ENCODE results near the gene GNG12.

The GNG12 gene

DNA sequence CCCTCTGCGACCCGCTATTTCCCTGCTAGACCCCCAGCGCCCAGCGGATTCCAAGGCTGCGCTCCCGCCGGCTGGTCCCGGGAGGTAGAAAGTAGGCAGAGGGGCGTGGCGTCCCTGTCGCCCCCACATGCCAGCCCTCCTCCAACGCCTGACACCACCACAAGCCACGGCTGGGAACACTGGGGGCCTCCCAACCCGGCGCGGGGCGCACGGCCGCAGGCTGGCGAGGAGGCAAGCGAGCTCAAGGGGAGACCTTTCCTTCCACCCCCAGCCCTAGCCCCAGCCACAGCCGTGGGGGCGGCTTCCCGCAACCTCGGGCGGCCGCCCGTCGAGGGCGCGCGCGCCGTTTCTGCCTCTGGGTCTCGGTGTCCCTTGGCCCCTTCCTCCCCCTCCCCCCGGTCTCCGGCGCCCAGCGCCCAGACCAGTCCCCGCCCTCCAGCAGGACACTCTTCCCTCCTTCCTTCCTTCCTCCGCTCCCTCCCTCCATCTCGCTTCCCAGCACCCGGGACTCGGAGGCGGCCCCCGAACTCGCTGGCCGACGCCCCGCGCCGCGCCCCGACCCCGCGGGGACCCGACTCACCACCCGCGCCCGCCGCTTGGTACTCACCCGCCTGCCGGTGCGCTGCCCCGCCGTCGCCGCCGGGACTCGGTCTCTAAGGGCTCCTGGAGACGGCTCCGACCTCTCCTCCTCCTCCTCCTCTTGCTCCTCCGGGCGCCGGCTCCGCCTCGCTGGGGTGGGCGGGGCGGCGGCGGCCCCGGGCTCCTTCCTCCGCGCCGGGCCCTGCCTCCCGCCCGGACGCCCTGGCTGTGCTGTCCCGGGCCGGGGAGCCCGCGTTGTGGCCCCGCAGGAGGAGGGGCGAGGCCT, at the start of gene GNG12:
GNG12 (minus strand) TSS at position 731 of the 865 bp plus-strand sequence. CDS start 125,781 bp downstream, outside the sequence.
- peak; percentile 49 for DNase-seq

GRCh38 chr1:67882196-67882958, 49.1 kb upstream of the GNG12 start:
- no peak for DNase-seq

GRCh38 chr1:67880056-67880601, 46.9 kb upstream of the GNG12 start:
- DNase-seq, result no peak

GRCh38 chr1:67879485-67879884, 46.2 kb upstream of the GNG12 start:
- no peak for DNase-seq

DNA sequence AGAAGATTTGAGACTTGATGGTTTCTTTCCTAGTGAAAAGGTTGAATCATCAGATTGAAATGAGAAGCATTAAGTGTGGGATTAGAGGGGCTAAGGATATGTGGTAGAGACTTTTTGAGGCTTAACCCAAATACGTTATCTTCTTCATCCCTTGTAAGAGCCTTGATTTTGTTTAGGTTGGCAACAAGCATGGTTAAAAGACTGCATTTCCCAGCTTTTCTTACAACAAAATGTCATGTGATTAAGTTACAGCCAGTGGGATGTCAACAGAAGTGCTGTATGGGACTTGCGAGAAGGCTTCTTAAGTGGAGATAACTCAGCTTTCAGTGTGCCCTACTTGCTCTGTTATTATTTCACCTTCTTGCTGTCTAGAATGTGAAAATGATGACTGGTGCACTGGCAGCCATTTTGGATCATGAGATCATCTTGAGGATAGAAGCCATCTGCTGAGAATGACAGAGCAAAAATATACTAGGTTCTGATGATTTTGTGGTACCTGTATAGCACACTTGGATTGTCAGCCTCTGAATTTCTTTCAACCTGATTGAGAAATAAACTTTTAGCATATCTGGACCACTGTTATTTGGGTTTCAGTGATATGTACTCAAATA, 41.3 kb upstream of the GNG12 start:
- no peak for DNase-seq

- no peak for DNase-seq
Measured at GRCh38 chr1:67869233-67869632, 36.0 kb upstream of the GNG12 start.

DNA sequence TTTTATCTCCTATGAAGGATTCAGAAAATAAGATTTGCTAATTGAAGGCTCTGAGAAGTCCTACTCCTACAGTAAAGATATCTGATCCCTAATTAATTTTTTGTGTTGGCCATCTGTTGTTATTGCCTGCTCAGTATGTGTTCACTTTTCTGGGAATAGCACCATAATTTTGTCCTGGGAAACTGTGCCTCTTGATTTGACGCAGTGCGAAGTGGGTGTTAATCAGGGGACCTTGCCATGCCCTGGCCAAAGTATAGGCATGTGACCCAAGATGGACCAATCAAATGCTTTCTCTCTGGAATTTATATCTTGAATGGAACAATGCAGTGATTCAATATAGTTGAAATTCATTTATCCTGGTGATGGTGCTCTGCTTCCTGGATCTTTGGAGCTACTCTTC, 30.4 kb upstream of the GNG12 start:
- DNase-seq, result no peak

GRCh38 chr1:67862685-67863084, 29.4 kb upstream of the GNG12 start:
- no peak for DNase-seq

GRCh38 chr1:67861856-67862516, 28.7 kb upstream of the GNG12 start:
- no peak for DNase-seq

GRCh38 chr1:67860776-67861175, 27.5 kb upstream of the GNG12 start:
- DNase-seq, result no peak

- no peak for DNase-seq
Measured at GRCh38 chr1:67856921-67857320, 23.7 kb upstream of the GNG12 start.

GRCh38 chr1:67855961-67856360, 22.7 kb upstream of the GNG12 start:
- DNase-seq, result no peak

DNA sequence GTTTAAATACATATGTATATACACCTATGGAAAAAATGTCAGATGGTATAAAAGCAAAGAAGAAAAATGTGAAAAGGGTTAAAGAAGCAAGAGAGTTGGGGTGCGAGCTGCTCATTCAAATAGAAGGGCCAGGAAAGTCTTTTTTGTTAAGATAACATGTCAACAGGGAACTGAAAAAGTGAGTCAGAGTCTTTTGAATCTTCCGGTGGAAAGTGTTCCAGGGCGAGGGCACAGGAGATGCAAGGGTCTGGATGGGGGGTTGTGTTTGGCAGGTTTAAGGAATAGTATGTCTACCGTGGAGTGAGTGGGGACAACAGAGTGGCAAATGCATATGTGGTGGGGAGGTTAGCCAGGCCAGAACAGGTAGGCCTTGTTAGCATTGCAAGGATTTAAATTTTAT, 22.2 kb upstream of the GNG12 start:
- DNase-seq, result no peak

DNA sequence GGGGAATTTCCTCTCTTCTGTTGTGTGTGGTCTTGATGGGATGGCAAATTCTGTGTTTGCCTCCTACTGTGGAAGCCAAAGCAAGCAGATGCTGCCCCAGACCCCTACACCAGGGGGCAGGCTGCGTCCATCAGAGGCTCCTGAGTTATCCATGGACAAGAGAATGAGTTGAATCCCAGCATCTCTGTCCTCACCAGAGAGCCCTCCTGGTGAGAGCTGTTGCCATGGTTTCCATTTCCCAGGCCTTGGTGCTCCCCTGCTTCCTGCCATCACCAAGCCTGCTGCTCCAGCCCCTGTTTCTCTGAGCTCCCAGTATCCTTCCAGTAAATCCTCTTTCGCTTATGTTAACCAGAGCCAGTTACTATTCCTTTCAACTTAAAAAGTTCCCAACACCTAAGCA, 20.4 kb upstream of the GNG12 start:
- DNase-seq, result peak; percentile 54

- no peak for DNase-seq
Measured at GRCh38 chr1:67851800-67852199, 18.5 kb upstream of the GNG12 start.

GRCh38 chr1:67850611-67851075, 17.4 kb upstream of the GNG12 start:
- DNase-seq, result no peak

DNA sequence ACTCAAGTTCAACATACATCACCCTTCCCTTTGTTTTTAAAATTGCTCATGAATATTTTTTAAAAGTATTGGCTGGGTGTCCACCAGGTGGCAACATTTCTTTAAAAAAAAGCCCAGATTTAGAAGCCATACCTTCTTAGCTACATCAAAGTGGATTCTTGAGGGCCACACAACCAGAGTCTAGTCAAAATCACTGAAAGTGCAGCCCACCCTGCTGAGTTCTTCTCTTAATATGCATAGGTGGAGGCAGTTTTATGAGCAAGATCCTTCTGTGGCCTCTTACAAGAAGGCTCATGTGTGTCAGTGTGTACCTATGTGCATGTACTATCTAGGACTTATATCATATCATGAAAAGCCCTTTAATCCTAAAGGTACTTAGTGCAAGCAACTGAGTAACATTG, 16.9 kb upstream of the GNG12 start:
- DNase-seq, result peak; percentile 53

DNA sequence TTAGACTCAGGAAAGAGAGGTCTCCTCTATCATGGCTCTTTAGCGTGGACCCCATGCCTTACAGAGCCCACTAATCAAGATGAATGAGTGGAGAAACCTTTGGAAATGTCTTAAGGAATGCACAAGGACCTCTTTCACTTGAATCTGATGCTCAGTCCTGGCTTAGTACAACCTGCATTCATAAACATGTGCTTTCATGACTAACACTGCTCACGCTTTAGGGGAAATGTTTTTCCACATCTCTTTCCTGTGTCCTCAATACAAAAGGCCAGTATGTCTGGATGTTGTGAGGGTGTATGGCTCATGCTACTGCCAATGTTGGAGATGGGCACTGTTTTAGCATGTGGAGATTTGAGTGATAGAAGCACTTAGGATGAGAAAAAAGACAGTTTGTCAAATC, 14.2 kb upstream of the GNG12 start:
- DNase-seq, result no peak

- DNase-seq, result no peak
Measured at GRCh38 chr1:67846538-67846937, 13.3 kb upstream of the GNG12 start.

- no peak for DNase-seq
Measured at GRCh38 chr1:67844988-67845387, 11.7 kb upstream of the GNG12 start.

DNA sequence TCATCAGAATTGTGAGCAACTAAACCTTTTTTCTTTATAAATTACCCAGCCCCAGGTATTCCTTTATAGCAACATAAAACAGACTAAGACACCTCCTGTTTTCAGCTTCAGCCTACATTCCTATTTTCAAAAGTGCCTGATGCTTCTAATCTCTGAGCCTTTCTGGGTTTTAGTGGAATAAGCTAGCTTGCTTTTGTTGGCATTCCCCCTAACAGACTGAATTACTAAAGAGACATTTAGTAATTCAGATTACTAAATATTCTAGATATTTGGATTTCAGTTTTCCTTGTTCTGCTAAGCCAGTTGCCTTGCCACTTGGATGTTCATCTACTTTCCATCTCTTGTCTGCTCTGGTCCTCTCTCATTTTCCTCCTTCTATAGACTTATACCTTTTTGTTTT, 10.5 kb upstream of the GNG12 start:
- no peak for DNase-seq

DNA sequence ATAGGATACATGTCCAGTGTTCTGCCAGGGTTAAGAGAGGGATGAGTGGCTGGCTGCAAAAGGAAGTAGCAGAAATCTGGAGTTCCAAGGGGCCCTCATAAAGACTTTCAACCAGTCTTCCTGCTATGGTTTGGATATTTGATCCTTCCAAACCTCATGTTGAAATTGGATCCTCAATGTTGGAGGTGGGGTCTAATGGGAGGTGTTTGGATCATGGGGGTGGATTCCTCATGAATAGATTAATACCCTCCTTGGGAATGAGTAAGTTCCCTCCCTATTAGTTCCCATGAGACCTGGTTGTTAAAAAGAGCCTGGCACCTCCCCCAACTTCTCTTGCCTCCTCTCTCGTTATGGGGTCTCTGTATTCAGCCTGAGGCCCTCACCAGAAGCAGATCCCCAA, 10.1 kb upstream of the GNG12 start:
- DNase-seq, result no peak

DNA sequence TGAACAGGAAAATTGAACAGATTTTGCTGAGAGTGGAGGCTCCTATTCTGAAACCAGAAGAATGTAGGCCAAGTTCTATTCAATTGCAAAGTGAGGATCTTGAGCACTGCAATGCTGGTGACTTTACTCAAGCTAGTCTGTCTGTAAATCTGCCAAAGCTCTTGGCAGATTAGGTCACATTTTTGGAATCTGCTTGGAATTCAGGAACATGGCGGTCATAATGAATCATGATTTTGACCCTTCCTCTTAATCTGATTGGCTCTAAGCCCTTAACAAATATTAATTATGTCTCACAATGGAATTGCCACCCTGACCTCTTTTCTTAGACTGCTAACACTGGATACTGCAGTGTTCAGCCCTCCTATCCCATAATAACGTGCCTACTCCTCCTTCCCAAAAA, 7.2 kb upstream of the GNG12 start:
- no peak for DNase-seq
